A673 (cell line): ENCODE data around the gene AKR1D1.

Experiments
- CTCF ChIP-seq: fragments of 300-800, 200-600 bp; sonication (generic); conservative IDR thresholded peaks from 2 replicates; pipeline ENCODE4 v1.5.1; 2017; ENCODE audit warnings: low read depth, mild to moderate bottlenecking, antibody characterized with exemption, low read length, moderate library complexity, mixed read lengths
- EZH2 ChIP-seq: fragments of 200-600 bp; sonication (generic); IDR thresholded peaks from 2 replicates; pipeline ENCODE4 v1.6.1; 2017; ENCODE audit warnings: borderline replicate concordance, low read depth, mild to moderate bottlenecking, mixed read lengths, antibody characterized with exemption, low read length; ENCODE audit not compliant: poor library complexity, severe bottlenecking

GRCh38 chr7:138052696-138053095, 23.6 kb upstream of the AKR1D1 start:
- no peak for TF ChIP-seq CTCF
- no peak for TF ChIP-seq EZH2
